SK-N-MC (cell line): Measurements from ENCODE around the gene OR10P1.

Experiments
- DNase-seq: peaks from one replicate; pipeline ENCODE4 v3.0.0-alpha.2; 2011; ENCODE audit warnings: low read depth, low spot score
- H3K27ac ChIP-seq: fragments of 200-600 bp; sonication (generic); 2 replicates; pipeline ENCODE4 v1.5.1; 2016; ENCODE audit warnings: mixed run types
- H3K36me3 ChIP-seq: fragments of 200-600 bp; sonication (generic); 2 replicates; pipeline ENCODE4 v1.6.1; 2017; ENCODE audit warnings: antibody characterized with exemption, low read length, mixed read lengths; ENCODE audit not compliant: insufficient read depth
- H3K4me3 ChIP-seq: fragments of 200-600 bp; sonication (generic); 2 replicates; pipeline ENCODE4 v1.5.1; 2016
- H3K9ac ChIP-seq: fragments of 200-600 bp; sonication (generic); 2 replicates; pipeline ENCODE4 v1.8.0; 2017; ENCODE audit warnings: mixed run types, mixed read lengths; ENCODE audit not compliant: insufficient read length
- H3K9me3 ChIP-seq: fragments of 200-600 bp; sonication (generic); 2 replicates; pipeline ENCODE4 v1.6.1; 2017; ENCODE audit warnings: low read depth, mild to moderate bottlenecking, antibody characterized with exemption, low read length, moderate library complexity, mixed read lengths
- EZH2 ChIP-seq: fragments of 200-600 bp; sonication (generic); IDR thresholded peaks from one replicate; pipeline ENCODE4 v1.6.1; 2017; ENCODE audit warnings: antibody characterized with exemption
- FOXP2 ChIP-seq: optimal IDR thresholded peaks from 2 replicates; pipeline ENCODE3; 2011; ENCODE audit warnings: mild to moderate bottlenecking, moderate library complexity; ENCODE audit not compliant: insufficient read depth; ENCODE audit errors: extremely low read length, control extremely low read depth
- POLR2AphosphoS5 ChIP-seq: IDR thresholded peaks from 2 replicates; pipeline ENCODE4 v1.6.1; 2012; ENCODE audit warnings: mild to moderate bottlenecking, low read depth, low read length, borderline replicate concordance

Gene OR10P1

GRCh38 chr12:55629058-55629841 is 7.4 kb upstream of the OR10P1 start:
- Histone ChIP-seq H3K9ac (no peak overlapping the region), H3K27ac (no peak overlapping the region), H3K36me3 (no peaks in the 10 kb centered on the region), H3K9me3 (no peaks in the 10 kb centered on the region), H3K4me3 (no peak overlapping the region)
- DNase-seq: no peak
- TF ChIP-seq POLR2AphosphoS5: no peak
- no peak for TF ChIP-seq EZH2
- TF ChIP-seq FOXP2: no peak

- Histone ChIP-seq H3K9me3 (no peaks in the 10 kb centered on the region), H3K27ac (no peak overlapping the region), H3K4me3 (no peak overlapping the region), H3K9ac (no peak overlapping the region), H3K36me3 (no peaks in the 10 kb centered on the region)
- TF ChIP-seq EZH2 (no peak), FOXP2 (no peak), POLR2AphosphoS5 (no peak)
- no peak for DNase-seq
Observed at GRCh38 chr12:55631056-55631455, 5.6 kb upstream of the OR10P1 start.

- H3K27ac ChIP-seq: no peak overlapping the region
- no peak for DNase-seq
- H3K36me3 ChIP-seq: no peaks in the 10 kb centered on the region
- no peaks in the 10 kb centered on the region for H3K9me3 ChIP-seq
- TF ChIP-seq POLR2AphosphoS5: no peak
- TF ChIP-seq EZH2: no peak
- TF ChIP-seq FOXP2: no peak
- H3K4me3 ChIP-seq: no peak overlapping the region
- H3K9ac ChIP-seq: no peak overlapping the region
Observed at GRCh38 chr12:55631733-55632132, 5.0 kb upstream of the OR10P1 start.

- TF ChIP-seq POLR2AphosphoS5 (no peak), EZH2 (no peak), FOXP2 (no peak)
- no peaks in the 10 kb centered on the region for H3K9me3 ChIP-seq
- H3K27ac ChIP-seq: no peak overlapping the region
- DNase-seq: no peak
- no peak overlapping the region for H3K4me3 ChIP-seq
- H3K9ac ChIP-seq: no peak overlapping the region
- H3K36me3 ChIP-seq: no peaks in the 10 kb centered on the region
Observed at GRCh38 chr12:55633151-55633550, 3.5 kb upstream of the OR10P1 start.

GRCh38 chr12:55636116-55636655 is 506 bp upstream of the OR10P1 start:
- H3K9me3 ChIP-seq: no peaks in the 10 kb centered on the region
- TF ChIP-seq FOXP2 (no peak), POLR2AphosphoS5 (no peak), EZH2 (no peak)
- H3K9ac ChIP-seq: no peak overlapping the region
- H3K27ac ChIP-seq: no peak overlapping the region
- H3K4me3 ChIP-seq: no peak overlapping the region
- no peak for DNase-seq
- no peaks in the 10 kb centered on the region for H3K36me3 ChIP-seq

- H3K36me3 ChIP-seq: no peaks in the 10 kb centered on the region
- no peak for DNase-seq
- no peak overlapping the region for H3K4me3 ChIP-seq
- no peak overlapping the region for H3K9ac ChIP-seq
- H3K27ac ChIP-seq: no peak overlapping the region
- no peak for TF ChIP-seq POLR2AphosphoS5
- no peak for TF ChIP-seq EZH2
- TF ChIP-seq FOXP2: no peak
- no peaks in the 10 kb centered on the region for H3K9me3 ChIP-seq
Observed at GRCh38 chr12:55637467-55637866, 775 bp downstream of the OR10P1 start.

GRCh38 chr12:55641595-55641994 is 4.9 kb downstream of the OR10P1 start:
- Histone ChIP-seq H3K27ac (no peak overlapping the region), H3K9me3 (no peaks in the 10 kb centered on the region), H3K36me3 (no peaks in the 10 kb centered on the region), H3K9ac (no peak overlapping the region), H3K4me3 (no peak overlapping the region)
- DNase-seq: no peak
- TF ChIP-seq FOXP2 (no peak), POLR2AphosphoS5 (no peak), EZH2 (no peak)

- H3K27ac ChIP-seq: no peak overlapping the region
- H3K4me3 ChIP-seq: no peak overlapping the region
- no peak for DNase-seq
- no peaks in the 10 kb centered on the region for H3K36me3 ChIP-seq
- H3K9me3 ChIP-seq: no peaks in the 10 kb centered on the region
- no peak overlapping the region for H3K9ac ChIP-seq
- TF ChIP-seq EZH2: no peak
- TF ChIP-seq POLR2AphosphoS5: no peak
- TF ChIP-seq FOXP2: no peak
Observed at GRCh38 chr12:55642267-55642666, 5.6 kb downstream of the OR10P1 start.

- TF ChIP-seq POLR2AphosphoS5 (no peak), FOXP2 (no peak), EZH2 (no peak)
- Histone ChIP-seq H3K9me3 (no peaks in the 10 kb centered on the region), H3K4me3 (no peak overlapping the region), H3K9ac (no peak overlapping the region), H3K27ac (no peak overlapping the region), H3K36me3 (no peaks in the 10 kb centered on the region)
- no peak for DNase-seq
Observed at GRCh38 chr12:55642669-55643068, 6.0 kb downstream of the OR10P1 start.
